GM21526 (cell line): Measurements from ENCODE around the gene SMURF1.

Source experiments
- ATAC-seq: cut with Tn5 transposase; IDR thresholded peaks from one replicate; pipeline ENCODE4 v1.9.1; 2021; ENCODE audit warnings: moderate library complexity; ENCODE audit not compliant: unreplicated experiment, low FRiP score

Gene SMURF1

DNA sequence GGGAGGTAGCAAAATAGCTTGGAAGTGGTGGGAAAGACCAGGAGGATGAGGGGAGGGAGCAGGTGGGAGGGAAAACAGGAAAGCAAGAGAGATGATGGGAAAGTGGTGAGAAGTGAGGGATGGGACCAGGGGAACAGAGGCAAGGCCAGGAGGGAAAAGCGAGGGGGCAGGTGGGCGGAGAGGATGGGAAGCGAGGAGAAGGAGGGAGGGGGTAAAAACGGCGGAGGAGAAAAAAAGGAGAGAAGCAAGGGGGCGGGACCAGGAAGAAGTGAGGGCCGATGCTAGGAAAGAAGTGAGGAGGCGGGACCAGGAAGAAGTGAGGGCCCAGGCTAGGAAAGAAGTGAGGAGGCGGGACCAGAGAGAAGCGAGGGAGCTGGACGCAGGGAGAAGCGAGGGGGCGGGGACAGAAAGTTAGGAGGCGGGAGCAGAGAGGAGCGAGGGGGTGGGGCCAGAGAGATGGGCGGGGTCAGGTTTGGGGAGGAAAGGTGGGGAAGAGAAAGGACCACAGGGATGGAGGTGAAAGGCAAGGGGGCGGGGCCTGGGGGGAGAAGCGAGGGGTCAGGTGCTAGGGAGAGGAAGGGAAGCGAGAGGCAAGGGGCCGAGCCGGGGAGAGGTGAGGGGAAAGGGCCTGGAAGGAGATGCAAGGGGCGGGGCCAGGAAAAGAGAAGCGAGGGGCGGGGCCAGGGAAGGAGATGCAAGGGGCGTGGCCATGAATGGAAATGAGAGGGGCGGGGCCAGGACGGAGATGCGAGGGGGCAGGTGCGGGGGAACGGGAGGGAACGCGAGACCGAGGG, 984 bp downstream of the SMURF1 start:
- ATAC-seq: peak; percentile 16

DNA sequence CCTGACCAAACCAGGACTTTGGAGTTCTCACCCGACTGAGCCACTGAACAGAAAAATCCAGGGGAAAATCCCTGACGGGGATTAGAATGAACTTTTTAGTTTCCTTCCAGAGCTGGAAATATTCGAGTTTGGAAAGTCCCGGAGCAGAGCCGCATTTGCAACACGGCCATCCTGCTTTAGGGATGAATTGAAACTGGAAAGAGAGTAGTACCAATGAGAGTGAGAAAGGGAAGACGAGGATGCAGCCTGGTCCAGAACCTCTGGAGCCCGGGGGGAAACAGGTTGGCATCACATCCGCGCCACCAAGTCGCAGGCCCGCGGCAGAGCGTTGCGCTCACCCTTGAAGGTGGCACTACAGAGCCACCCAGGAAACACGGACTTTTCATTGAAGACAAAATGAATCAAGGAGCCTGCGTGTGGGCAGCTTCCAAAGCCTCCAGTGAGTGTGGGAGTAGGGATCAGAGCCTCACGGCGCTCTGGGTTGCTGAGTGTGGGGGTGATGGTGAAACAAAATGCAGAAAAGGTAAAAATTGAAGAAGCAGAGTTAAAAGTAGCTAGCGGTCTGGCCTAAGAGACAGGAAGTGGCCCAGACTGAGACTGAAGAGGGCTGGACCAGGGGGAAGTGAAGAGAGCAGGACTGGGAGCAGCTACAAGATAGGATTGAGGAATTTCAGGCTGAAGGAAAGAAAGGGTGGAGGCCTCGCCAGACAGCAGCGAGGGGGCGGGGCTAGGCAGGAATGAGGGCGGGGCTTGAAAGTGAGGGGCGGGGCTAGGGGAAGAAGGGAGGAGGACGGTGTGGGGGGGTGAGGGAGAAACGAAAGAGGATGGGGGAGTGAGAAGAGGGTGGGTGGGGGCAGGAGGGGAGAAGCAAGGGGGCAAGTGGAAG, 1.8 kb downstream of the SMURF1 start:
- ATAC-seq: no peak

DNA sequence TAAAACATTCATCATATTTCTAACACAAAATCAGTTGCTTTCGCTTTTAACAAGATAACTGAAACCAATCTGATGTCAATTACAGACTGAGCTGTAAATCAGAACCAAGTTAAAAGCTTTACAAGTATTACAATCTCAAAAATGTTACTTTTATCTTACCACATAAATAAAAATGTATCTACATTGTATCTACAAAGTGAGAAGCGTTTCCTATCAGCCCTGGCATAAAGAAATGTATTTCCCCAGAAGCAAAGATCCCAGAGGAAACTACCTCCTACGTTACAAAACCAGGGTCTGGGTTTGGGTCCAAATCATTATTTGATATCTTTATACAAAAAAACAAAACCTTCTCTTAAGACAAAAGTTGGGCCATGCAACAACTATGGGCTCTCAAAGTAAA, 2.6 kb downstream of the SMURF1 start:
- no peak for ATAC-seq

DNA sequence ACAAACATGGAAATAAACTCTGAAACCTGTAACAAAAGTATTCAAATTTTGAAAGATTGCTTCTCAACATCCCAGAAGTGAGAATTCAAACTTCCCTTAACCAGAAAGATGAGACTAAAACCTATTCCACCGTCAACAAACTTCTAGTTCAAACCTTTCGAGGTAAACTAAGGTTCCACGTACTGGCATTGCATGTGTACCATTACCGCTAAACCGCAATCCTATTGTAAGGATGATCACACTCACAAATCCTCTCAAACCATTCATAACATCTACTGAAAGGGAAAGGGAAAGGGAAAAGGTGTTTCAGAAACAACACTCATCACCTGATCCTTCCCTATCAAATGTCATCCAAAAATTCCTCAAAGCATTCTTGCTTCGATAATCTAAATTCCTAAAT, 3.1 kb downstream of the SMURF1 start:
- no peak for ATAC-seq

DNA sequence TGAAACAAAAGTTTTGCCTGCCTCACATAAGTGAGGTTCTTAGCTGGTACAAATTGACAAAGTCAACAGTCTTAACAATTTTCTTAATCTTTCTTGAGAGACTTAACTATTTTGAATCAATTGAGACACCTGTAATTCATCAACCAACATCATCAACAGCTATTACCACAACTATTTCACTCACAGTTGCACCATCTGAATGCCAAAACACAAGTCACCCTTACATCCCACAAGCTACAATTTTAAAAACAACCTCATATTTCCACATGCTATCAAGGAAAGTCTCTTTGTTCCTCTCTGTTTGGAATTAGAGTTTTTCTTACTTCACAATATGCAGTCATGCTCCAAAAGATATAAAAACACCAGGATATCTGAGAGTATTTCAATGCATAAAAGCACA, 4.9 kb downstream of the SMURF1 start:
- ATAC-seq: no peak

DNA sequence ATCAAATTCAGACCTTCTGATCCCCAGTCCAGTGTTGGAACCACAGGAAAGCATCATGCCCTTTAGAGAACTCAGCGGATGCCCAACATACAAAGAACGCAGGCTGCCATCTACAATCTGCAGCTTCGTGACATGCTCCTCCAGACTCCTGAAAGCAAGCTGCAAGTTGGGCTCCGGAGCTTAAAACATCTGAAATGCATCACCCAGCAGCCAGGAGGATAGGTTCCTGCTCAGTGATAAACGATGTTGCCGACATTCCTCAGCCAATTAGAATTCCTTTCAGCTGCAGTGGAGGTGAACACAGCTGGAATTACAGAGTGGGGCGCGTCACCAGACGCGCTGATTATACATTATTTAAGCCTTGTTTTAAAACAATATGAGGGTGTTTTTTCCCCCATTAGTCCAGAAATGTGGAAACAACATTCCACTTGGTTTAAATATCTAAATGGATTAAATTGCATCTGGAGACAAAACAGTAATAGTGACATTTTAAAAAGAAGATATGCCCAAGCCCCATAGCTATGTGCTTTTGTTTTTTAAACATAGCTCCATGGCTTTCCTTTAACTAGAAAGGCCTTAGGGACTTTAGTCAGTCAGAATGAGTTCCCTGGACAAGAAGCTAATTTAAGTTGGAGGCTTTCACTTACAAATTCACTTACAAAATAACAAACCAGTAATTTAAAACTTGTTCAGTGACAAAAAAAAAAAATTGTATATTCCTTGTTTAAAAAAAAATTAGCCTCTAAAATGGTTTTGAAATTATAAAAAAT, 6.3 kb downstream of the SMURF1 start:
- no peak for ATAC-seq

DNA sequence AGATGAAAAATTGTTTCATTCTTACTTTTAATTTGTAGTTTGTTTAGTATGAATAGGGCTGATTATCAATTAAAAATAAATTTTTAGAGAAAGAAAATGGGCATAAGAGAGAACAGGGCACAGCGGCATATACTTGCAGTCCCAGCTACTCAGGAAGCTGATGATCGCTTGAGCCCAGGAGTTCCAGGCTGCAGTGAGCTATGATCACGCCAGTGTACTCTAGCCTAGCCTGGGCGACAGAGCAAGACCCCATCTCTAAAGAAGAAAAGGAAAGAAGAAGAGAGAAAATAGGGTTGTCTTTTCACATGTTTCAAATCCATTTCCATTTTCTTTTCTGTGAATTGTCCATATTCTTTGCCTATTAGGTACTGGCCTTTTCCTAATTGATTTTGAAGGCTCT, 8.0 kb downstream of the SMURF1 start:
- no peak for ATAC-seq

DNA sequence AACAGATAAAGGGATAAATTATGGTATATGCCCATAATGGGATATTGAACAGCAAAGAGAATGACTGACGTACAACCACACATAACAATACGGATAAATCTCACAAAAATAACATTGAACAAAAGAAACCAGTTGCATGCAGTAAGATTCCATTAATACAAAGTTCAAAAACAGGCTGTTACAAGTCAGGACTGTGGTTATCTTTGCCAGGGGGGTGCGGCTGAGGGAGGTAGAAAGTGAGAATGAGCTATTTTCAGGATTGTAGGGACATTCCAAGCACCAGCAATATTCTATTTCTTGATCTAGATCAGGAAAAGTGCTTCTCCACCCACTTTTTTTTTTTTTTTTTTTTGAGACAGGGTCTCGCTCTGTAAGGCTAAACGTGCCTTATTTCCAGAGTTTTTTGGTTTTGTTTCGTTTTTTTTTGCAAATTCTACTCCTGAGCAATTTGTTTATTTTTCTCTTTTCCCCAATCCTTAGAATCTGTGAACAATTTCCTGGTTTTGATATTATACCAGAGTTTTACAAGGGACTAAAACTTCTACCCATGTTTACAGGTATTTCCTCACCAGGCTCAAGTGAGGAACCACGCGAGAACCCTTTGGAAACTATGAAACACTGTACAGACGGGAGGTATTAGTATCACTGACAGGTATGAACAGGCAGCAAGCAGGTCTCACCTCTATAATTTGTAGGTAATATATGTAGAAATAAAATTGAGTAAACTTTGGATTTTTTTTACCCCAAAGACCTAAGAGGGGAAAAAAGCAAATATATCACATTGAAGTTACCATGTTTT, 9.9 kb downstream of the SMURF1 start:
- no peak for ATAC-seq

DNA sequence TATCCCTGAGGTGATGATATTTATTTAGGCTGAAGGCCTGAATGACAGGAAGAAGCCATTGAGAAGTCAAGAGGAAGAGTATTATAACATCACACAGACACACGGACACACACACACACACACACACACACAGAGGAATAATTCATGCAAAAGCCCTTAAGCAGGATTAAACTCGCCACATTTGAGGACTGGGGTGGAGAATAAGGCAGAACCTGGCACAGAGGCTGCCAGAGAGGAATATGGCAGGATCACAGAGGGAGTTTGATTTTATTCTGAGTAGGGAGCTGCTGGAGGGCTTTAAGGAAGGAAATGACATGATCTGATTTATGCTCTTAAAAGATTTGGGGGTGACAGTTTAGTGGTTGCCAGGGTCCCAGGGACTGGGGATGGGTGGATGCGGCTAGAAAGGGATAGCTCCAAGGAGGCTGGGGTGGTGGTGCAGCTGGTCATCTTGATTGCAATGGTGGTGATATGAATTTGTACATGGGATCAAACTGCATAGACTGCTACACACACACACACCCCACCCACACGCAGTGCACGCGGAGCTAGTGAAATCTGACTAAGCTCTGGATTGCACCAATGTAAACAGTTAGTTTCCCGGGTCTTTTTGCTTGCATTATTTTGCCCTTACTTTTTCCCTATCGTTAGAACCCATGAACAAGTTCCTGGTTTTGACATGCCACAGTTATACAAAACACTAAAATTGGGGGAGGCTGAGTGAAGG, 11.2 kb downstream of the SMURF1 start:
- ATAC-seq: no peak

DNA sequence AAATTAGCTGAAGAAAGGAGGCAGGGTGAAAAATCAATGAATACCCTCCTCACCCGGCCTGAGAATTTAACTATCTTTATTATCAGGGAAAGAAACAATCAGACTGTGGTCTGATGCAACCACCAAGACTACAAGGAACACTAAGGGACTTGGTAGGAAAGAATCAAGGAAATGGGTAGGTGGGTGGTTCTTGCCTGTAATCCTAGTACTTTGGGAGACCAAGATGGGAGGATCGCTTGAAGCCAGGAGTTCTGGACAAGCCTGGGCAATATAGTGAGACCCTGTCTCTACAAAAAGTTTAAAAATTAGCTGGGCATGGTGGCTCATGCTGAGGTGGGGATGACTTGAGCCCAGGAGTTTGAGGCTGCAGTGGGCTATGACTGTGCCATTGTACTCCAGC, 12.6 kb downstream of the SMURF1 start:
- ATAC-seq: no peak

DNA sequence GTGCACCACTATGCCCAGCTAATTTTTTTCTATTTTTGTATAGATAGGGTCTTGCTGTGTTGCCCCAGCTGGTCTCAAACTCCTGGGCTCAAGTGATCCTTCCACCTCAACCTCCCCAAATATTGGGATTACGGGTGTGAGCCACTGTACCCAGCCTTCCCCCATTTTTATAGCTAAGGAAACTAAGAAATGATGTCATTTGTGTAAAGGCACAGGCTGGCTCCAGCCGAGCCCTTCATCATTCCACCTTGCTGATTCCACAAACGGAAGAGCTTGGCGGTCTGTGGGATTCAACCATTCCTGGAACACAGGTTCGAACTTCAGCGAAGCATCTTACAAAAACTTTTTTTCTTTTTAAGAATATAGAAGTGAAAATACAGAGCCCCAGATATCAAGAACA, 14.4 kb downstream of the SMURF1 start:
- ATAC-seq: no peak

DNA sequence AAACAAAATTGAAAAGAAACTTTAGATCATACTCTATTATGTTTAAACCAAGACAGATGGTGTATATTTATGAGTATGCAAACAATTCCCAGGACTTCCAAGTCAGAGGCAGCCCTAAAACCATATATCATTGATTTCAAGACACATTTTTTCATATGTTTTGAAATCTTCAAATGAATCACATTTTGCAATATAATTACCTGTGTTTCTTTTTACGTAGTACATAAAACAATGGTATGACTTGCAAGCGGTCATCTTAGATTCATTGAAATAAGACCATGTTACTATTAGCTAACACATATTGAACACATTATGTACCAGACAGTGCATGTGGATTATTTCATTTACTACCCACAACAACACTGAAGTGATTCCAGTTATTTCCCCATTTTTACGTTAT, 14.9 kb downstream of the SMURF1 start:
- ATAC-seq: no peak

DNA sequence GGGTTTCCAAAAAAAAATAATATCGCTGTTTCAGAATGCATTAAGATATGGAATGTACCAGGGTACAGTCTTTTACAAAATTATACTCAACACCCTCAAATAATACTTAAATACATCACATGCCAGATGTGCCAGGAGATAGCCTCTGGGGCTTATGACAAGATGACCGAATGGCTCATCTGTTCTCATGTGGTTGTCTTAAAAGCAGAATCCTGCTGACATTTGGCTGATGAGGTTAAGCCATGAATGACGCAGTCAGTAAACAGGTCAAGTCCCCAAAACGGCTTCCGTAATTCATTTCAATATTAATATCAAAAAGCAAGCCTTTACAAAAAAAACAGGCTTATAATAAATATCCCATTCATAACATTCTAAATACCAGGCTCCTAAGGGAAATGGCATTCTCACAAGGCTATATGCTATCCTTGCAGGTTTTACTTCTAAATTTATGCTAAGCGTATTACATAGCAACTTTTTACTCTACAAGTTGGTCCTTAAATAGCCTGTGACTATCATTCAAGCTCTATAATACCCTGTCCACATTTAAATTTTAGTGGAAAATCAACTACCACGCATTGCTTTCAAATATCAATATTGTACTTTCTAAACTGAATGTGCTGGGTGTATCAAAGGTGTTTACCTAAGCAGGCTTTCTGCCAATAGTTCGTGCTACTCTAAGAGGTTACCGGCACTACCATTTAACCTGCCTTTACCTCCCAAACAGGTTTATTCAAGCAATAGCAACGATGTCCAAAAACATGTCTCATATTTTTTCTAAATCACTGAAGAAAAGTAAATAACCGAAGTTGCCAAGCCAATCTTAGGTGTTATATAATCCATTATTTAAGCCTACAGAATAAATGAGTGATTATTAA, 15.6 kb downstream of the SMURF1 start:
- no peak for ATAC-seq

DNA sequence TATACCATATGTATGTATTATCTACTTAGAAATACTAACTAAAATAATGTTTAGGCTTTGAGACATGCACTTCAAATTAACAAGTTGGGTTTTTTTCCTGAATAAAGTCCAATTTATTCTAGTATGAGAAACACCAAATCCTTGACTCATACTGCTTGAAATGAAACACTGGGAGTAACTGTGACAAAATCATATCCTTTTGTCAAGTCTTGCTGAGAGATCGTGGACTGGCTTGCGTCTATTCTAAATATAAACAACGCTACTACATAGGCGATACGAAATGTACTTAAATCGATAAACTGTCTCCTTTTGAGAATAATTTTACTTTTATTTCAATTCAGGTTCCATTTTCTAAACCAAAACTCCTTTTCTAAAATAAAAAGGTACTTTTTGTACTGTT, 16.3 kb downstream of the SMURF1 start:
- no peak for ATAC-seq

DNA sequence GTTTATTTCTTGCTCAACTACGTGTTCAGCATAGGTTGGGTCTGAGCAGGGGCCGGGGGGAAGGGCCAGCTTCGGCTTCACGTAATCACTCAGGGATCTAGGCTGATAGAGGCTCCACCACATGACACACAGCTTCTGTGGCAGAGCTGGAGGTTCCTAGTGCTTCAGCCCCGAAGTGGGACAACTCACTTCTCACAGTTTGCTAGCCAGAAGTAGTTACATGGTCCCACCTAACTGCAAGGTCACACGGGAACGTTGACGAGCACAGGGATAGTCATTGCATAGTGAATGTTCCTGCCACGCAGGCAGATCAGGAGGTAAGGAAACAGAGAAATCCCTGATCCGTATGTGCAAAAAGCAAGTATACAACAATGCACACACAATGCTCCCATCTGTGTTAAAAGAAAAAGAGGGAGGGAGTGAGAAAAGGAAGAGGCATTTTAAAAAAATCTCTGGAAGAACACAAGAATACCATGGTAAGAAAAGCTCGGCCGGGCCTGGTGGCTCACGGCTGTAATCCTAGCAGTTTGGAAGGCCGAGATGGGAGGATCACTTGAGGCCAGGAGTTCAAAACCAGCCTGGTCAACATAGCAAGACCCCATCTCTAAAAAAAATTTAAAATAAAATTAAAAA, 16.9 kb downstream of the SMURF1 start:
- no peak for ATAC-seq

DNA sequence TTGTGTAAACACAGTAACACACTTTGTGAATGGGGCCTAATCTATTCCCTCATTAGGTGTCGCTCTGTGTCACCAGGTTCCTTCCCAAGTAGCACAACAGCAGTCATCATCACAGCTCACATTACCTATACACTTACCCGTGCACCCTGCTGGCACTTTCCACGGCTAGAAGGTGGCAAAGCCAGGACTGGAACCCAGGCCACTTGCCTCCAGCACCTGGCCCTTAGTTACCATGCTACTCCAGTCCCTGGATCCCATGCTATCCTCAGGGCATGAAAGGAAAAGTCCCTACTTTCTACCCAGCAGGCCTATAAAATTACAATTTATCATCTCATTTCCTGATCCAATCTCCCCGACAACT, 18.4 kb downstream of the SMURF1 start:
- ATAC-seq: no peak

DNA sequence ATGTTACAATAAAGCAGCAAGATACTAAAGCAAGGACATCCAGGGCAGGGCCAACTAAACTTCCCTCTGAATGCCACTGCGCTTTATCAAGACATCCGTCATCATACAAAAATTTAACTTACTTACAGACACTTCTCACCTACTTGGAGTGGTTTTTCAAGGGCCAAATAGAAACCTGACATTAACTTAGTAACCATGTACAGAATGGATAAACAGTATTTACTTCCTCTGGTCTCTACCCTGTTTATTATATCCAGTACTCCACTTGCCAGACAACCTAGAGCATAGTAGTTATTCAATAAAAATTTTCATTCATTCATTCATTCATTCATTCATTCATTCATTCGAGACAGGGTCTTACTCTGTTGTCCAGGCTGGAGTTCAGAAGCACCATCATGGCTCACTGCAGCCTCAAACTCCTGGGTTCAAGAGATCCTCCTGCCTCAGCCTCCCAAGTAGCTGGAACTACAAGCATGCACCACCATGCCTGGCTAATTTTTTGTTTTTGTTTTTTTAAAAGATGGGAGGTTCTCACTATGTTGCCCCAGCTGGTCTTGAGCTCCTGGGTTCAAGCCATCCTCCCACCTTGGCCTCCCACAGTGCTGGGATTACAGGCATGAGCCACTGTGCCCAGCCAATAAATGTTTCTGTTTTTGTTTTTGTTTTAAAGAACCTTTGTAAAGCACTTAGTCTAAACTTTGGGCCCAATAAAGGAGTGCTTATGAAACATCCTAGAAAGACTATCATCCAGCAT, 19.0 kb downstream of the SMURF1 start:
- no peak for ATAC-seq

DNA sequence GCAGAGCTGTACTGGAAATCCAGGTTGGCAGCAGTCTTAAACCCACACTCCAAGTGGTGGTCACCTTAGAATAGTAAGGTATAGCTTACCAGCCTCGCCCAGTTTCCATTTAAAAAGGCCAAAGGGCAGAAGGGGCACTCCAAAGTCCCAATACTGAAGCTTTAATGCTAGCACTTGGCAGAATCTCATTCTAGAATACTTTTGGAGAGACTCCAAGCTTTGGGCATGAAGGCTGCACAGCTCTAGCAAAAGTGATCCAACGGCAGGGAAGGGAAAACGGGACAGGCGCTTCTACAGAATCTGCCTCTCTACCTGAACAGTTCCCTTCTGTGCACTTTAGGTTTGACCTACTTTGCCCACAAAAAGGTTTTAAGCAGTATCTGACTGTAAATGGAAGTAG, 19.7 kb downstream of the SMURF1 start:
- no peak for ATAC-seq
